GM21360 (cell line): ENCODE data around the gene C1QTNF8.

ENCODE experiments used
- ATAC-seq: cut with Tn5 transposase; IDR thresholded peaks from one replicate; pipeline ENCODE4 v1.9.1; 2021; ENCODE audit warnings: mild to moderate bottlenecking, moderate library complexity; ENCODE audit not compliant: unreplicated experiment

The C1QTNF8 gene

GRCh38 chr16:1080801-1081733 is 15.0 kb downstream of the C1QTNF8 start:
- ATAC-seq, result no peak

DNA sequence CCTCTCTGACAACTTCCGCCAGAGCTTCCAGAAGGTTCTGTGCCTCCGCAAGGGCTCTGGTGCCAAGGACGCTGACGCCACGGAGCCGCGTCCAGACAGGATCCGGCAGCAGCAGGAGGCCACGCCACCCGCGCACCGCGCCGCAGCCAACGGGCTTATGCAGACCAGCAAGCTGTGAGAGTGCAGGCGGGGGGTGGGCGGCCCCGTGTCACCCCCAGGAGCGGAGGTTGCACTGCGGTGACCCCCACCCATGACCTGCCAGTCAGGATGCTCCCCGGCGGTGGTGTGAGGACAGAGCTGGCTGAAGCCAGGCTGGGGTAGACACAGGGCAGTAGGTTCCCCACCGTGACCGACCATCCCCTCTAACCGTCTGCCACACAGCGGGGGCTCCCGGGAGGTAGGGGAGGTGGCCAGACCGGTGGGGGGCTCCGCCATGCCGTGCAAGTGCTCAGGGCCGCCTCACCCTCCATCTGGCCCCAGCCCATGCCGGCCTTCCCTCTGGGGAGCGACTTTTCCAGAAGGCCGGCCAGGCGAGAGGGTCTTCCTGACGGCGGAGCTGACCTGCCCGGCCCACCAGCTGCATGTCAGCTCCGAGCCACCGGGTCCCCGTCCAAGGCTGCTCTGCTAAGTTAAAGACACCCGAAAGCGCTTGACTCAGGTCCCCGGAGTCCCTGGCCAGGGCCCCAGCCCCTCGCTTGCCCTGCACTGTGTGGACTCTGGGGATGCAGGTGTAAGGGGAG is 16.1 kb downstream of the C1QTNF8 start:
- ATAC-seq, result no peak

- no peak for ATAC-seq
These were observed 16.7 kb downstream of the C1QTNF8 start for GRCh38 chr16:1079341-1079740.

- ATAC-seq, result no peak
These were observed 17.4 kb downstream of the C1QTNF8 start for GRCh38 chr16:1078579-1079021.

DNA sequence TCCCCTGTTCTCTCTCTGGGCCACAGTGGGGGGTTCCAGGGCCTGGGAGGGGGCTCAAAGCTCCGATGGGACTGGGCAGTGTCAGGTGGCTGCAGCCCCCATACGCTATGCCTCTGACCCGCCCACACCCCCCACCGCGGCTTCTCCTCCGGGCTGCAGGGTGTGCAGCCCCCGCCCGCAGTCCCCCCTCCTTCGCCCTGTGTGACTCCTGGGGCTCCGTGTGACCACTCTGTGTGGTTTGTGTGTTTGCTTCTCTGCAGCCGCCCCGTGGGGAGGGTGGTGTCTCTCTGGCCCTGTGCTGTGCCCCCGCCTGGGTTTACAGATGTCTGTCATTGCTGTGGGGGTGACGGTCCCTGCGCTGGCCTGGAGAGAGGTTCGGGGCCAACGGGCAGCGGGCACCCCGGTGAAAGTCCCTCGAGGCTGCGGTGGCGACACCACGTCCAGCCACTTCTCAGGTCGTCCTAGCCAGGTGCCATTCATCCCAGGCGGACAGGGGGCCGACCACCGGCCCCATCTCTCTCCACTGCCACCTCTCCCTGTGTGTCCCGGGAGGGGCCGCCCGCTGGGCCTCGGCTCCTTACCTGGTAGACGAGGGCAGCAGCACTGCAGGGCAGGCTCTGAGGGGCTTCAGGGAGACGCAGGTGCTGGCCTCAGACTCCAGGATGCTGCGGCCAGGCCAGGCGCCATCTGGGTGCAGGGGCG is 18.0 kb downstream of the C1QTNF8 start:
- ATAC-seq, result no peak

DNA sequence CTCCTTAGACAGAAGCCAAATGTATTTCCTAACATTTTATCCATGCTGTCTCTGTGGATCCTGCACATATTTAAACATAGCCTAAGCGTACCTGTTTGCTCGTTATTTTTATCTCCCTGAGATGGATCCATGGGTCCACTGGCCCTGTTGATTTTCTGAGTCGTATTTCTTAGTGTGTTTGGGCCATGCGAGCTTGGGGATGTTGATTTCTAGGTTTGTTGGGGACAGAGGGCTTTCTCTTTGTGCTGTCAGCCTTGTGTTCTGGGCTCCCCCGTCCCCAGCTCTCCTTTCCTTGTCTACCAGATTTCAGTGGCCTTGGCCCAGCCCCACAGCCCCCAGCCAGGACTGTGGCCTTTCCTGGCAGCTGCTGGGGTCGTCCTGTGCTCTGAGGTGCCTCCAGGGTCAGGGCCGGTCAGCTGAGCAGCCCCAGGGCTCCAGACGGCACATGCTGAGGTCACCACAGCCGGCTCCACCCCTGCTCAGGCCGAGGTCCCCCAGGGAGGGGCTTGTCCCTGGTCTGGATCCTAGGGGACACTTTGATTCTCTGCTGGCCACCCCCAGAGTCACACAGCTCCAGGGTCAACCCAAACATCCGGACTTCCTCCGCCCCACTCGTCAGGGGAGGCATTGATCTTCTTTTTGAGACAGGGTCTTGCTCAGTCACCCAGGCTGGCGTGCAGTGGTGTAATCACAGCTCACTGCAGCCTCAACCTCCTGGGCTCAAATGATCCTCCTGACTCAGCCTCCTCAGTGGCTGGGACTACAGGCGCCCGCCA is 19.1 kb downstream of the C1QTNF8 start:
- ATAC-seq, result no peak

DNA sequence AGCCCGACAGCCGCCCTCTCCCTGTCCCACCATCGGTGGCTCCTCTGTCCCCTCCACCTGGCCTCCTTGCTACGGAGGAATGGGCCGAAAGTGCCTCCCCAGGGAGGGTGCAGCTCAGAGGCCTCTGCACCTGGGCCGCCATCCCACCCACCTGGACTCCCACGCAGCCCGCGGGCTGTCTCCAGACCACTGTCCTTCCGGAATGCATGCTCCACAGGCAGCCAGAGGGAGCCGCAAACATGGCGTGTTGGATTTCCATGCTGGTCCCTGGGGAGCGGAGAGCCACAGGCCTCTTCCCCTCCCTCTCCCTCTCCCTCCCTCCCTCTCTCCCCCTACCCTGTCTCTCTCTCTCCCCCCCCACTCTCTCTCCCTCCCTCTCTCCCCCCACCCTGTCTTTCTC is 20.5 kb downstream of the C1QTNF8 start:
- no peak for ATAC-seq

- no peak for ATAC-seq
These were observed 21.7 kb downstream of the C1QTNF8 start for GRCh38 chr16:1074379-1074649.

- no peak for ATAC-seq
These were observed 22.3 kb downstream of the C1QTNF8 start for GRCh38 chr16:1073566-1074378.

DNA sequence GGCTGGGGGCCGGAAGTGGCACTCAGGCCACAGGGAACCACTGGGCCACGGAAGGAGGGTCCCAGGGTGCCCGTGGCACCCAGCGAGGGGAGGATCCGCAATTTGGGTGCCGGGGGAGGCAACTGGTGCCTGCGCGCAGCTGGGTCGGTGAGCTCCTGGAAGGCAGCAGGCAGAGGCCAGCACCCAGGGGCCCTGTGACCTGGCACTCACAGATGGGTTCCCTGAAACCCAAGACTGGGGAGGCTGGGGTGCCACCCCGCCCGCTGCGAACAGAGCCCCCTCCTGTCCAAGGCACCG is 22.8 kb downstream of the C1QTNF8 start:
- no peak for ATAC-seq

- ATAC-seq, result no peak
These were observed 23.4 kb downstream of the C1QTNF8 start, which contains the start of gene SSTR5 for GRCh38 chr16:1072526-1073261. SSTR5 (plus strand) TSS chr16:1072747; CDS start chr16:1078869, 6,122 bp downstream.

GRCh38 chr16:1071561-1072225 is 24.4 kb downstream of the C1QTNF8 start:
- ATAC-seq, result no peak

DNA sequence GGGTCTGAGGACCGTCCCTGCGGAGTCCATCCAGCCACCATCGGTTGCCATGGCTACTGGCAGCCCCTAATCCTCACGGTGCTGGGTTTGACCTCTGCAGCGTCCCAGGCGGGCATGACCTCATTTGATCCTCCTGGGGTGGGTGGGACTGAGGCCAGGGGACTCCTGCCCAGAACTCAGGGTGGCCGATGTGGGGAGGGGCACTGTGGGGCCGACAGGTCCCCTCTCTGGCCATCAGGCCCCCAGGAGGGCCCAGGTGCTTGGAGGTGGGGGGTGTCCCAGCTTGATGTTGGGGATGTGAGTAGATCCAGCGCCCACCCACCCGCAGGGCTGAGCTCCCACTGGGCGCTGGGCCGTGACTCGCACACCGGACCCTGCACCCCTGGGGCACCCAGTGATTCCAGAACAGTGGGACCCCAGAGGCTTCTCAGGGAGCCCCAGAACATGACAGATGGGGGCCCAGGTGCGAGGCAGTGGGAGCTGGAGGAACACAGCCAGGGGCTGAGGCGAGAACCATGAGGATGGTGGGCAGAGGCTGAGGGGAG is 25.1 kb downstream of the C1QTNF8 start:
- ATAC-seq, result no peak

GRCh38 chr16:1070084-1070863 is 25.8 kb downstream of the C1QTNF8 start:
- ATAC-seq, result no peak

DNA sequence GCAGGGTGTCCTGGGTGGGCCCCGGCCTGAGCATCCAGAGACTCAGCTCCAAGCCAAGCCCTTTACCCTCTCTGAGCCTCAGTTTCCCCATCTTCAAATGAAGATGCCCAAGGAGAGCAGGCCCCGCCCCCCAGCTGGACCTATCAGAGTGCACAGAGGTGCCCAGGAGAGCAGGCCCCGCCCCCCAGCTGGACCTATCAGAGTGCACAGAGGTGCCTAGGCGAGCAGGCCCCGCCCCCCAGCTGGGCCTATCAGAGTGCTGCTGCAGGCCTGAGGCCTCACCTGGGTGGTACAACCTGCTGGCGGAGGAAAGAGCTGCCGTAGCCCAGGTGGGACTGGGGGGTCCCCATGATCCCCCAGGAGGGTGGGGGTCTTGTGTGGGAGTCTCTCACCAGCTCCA is 26.9 kb downstream of the C1QTNF8 start:
- ATAC-seq, result no peak

- no peak for ATAC-seq
These were observed 27.6 kb downstream of the C1QTNF8 start for GRCh38 chr16:1068451-1068850.

DNA sequence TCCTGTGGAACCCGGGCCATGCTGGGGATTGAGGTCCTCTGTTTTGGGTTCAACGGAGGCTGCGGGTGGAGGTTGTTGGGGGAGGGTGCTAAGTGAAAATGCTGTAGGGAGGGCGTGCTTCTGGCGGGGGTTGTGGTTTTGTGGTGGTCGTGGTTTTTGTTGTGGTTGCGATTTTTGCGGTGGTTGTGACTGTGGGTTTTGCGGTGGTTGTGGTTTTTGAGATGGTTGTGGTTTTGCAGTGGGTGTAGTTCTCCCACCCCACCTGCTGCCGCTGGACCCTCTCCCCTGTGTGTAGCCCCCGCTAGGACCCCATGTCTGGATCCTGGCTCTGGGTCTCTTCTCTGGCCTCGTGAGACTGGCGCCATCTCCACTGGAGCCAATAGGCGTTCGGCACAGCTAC is 28.4 kb downstream of the C1QTNF8 start:
- ATAC-seq, result no peak
